Large intestine (tissue), 3 donors: ENCODE measurements around the gene TAGLN2. TPM values are rescaled to one million over a fixed set of nuclear protein-coding genes. Genes with fewer than 3 reads are reported as not detected.
"Not testable (repeated sequence)": the region's sequence is repeated elsewhere in the genome, so short reads cannot be mapped to it uniquely, and the experiment has no call there.

Source experiments
- DNase-seq, 2 donors: peaks; one replicate each; pipeline versions ENCODE4 v3.0.0 to v3.0.0-alpha.2; 2013
- H3K27ac ChIP-seq: one replicate; pipeline ENCODE4 v1.5.1; 2013; ENCODE audit warnings: low read length
- H3K27me3 ChIP-seq: 2 replicates; pipeline ENCODE4 v1.6.1; 2013; ENCODE audit warnings: low read length; ENCODE audit not compliant: control insufficient read depth, insufficient read depth
- H3K36me3 ChIP-seq: 2 replicates; pipeline ENCODE4 v1.6.1; 2013; ENCODE audit warnings: low read length; ENCODE audit not compliant: control insufficient read depth, insufficient read depth
- H3K4me1 ChIP-seq: one replicate; pipeline ENCODE4 v1.6.1; 2013; ENCODE audit warnings: low read length; ENCODE audit not compliant: control insufficient read depth, insufficient read depth
- H3K4me3 ChIP-seq: one replicate; pipeline ENCODE4 v1.5.1; 2013; ENCODE audit warnings: low read length
- H3K9me3 ChIP-seq: one replicate; pipeline ENCODE4 v1.6.1; 2013; ENCODE audit warnings: mild to moderate bottlenecking, low read depth, low read length, moderate library complexity; ENCODE audit not compliant: control insufficient read depth
- WGBS: methylation state at CpG from one replicate; pipeline ENCODE4 v1.1.5; 2013; ENCODE audit warnings: low lambda C conversion rate; ENCODE audit not compliant: insufficient coverage; 5-methylcytosine and 5-hydroxymethylcytosine counted together
- polyA plus RNA-seq: library from polyadenylated mRNA; unstranded; fragments of 120-200 nt; gene quantifications from one replicate; pipeline ENCODE4 v1.2.1, GENCODE V29; 2013

Gene TAGLN2
- polyA plus RNA-seq, 1 donor = 271 TPM

- not testable (repeated sequence) for H3K4me3 ChIP-seq
Measured at GRCh38 chr1:159899634-159900033, 25.7 kb downstream of the TAGLN2 start.

DNA sequence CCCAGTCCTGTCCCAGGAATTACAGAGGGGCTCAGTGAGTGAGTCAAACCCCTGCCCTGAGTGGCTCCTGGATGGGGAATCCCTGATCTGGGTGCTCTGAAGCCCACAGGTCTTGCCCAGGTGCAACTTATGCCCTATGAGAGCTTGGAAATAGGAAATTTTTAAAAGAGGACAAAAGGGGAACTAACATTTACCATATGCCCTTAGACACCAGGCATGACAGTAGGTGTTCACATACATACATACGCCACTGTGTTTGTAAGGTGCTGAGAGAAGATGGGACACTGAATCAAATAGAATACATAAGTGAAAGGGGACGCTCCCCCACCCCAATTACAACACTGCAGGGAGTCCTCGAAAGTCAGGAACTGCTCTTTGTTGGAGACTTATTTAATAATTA is 26.8 kb downstream of the TAGLN2 start:
- H3K27ac ChIP-seq = no peak overlapping the region
- H3K4me3 ChIP-seq = no peak overlapping the region
- peaks cover 24% of the 10 kb centered on the region for H3K4me1 ChIP-seq
- no peaks in the 10 kb centered on the region for H3K27me3 ChIP-seq
- no peaks in the 10 kb centered on the region for H3K9me3 ChIP-seq
- H3K36me3 ChIP-seq = no peaks in the 10 kb centered on the region
- WGBS = 83% methylated on average over 1 of the region's 3 CpGs
- DNase-seq = no peak

More at GRCh38 chr1:159899634-159900033, 25.7 kb downstream of the TAGLN2 start:
- peaks cover 24% of the 10 kb centered on the region for H3K4me1 ChIP-seq
- not testable (repeated sequence) for H3K27me3 ChIP-seq, DNase-seq, H3K36me3 ChIP-seq, H3K9me3 ChIP-seq, H3K27ac ChIP-seq
- WGBS = 50% methylated on average over 2 of the region's 15 CpGs

GRCh38 chr1:159897962-159898361 is 27.3 kb downstream of the TAGLN2 start:
- Histone ChIP-seq H3K27me3 (no peaks in the 10 kb centered on the region), H3K27ac (no peak overlapping the region), H3K4me3 (no peak overlapping the region), H3K36me3 (no peaks in the 10 kb centered on the region), H3K4me1 (peaks cover 24% of the 10 kb centered on the region), H3K9me3 (no peaks in the 10 kb centered on the region)
- no peak for DNase-seq
- no CpG with 5 or more reads among the region's 3 CpGs for WGBS

DNA sequence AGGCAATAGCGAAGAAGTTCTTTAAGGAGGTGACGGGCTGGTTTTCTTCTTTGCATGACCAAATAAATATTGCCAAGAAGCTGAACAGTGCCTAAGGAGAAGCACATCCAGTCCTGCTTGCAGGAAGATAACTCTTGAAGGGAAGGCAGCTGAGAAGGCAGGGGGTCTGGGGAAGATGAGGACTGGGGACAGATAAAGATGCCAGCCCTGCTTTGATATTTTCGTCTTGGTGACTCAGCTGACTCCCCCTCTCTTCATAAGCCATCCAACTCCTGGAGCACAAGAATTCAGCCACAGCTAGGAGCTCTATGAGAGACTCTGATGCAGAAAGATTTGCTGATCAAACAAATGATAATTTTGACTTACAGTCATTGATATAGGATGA is 28.8 kb downstream of the TAGLN2 start:
- no peaks in the 10 kb centered on the region for H3K9me3 ChIP-seq
- no peak overlapping the region for H3K4me3 ChIP-seq
- H3K36me3 ChIP-seq = no peaks in the 10 kb centered on the region
- no peak overlapping the region for H3K27ac ChIP-seq
- peaks cover 24% of the 10 kb centered on the region for H3K4me1 ChIP-seq
- no peaks in the 10 kb centered on the region for H3K27me3 ChIP-seq
- no peak for DNase-seq
- WGBS = 40% methylated on average over 1 of the region's 3 CpGs

DNA sequence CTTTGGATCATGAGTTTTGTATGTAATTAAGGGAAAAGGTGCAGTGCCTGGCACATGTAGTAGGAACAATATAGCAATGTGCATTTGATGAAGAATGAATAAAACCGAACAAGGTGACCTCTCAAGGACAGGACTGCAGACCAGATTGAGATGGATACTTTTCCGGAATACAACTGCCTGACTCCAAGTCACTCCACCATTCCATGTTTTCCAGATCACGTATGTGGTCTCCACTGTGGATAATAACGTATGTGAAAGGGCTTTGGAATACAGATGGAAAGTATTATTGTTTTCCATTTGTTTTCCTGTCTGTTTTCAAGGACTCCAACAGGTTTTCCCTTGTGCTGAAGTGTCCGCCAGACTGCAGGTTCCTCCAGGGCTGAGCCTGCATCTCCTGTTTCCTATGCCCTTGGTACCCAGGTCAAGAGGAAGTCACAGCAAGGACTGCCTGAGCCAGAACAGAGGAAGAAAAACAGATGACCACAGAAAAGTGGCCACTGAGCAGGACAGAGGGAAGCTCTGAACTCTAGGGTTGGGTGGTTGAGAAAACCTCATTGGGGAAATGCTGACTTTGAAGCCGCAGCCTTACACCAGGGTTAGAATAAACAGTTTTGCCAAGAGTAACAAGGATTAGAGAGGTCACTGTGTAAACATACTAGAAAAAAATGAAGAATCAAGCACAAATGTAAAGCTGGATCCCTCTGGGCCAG is 29.3 kb downstream of the TAGLN2 start:
- peaks cover 21% of the 10 kb centered on the region for H3K4me1 ChIP-seq
- 100% methylated on average over 1 of the region's 6 CpGs for WGBS
- H3K36me3 ChIP-seq = no peaks in the 10 kb centered on the region
- no peaks in the 10 kb centered on the region for H3K27me3 ChIP-seq
- H3K9me3 ChIP-seq = no peaks in the 10 kb centered on the region
- DNase-seq = peak in 1 of 2 donors; percentile 26
- H3K4me3 ChIP-seq = no peak overlapping the region
- H3K27ac ChIP-seq = no peak overlapping the region

DNA sequence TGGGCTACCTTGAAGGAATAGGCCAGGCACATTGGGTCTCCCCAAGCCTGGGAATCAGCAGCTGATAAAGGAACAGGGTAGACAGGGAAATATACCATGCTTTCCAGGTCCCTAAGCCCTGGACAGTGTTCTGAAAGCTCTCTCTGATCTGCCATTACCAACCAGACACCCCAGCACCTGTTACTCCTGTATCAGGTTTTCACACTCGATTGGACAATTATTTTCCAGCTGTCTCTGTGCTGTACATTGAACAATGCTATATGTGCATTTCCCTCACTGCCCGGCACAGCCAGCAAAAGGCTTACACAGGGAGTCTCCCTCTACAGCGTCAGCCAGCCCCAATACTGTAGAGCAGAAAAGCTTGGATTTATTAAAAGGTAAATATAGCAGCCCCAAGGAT is 30.0 kb downstream of the TAGLN2 start:
- H3K27me3 ChIP-seq = no peaks in the 10 kb centered on the region
- no peak for DNase-seq
- H3K4me1 ChIP-seq = peaks cover 14% of the 10 kb centered on the region
- no peaks in the 10 kb centered on the region for H3K36me3 ChIP-seq
- WGBS = no CpG with 5 or more reads among the region's 3 CpGs
- no peak overlapping the region for H3K27ac ChIP-seq
- H3K4me3 ChIP-seq = no peak overlapping the region
- no peaks in the 10 kb centered on the region for H3K9me3 ChIP-seq

GRCh38 chr1:159892944-159893343 is 32.4 kb downstream of the TAGLN2 start:
- Histone ChIP-seq H3K4me3 (no peak overlapping the region), H3K27me3 (no peaks in the 10 kb centered on the region), H3K4me1 (no peaks in the 10 kb centered on the region), H3K27ac (no peak overlapping the region), H3K9me3 (no peaks in the 10 kb centered on the region), H3K36me3 (no peaks in the 10 kb centered on the region)
- WGBS = no CpG with 5 or more reads among the region's 5 CpGs
- DNase-seq = no peak

DNA sequence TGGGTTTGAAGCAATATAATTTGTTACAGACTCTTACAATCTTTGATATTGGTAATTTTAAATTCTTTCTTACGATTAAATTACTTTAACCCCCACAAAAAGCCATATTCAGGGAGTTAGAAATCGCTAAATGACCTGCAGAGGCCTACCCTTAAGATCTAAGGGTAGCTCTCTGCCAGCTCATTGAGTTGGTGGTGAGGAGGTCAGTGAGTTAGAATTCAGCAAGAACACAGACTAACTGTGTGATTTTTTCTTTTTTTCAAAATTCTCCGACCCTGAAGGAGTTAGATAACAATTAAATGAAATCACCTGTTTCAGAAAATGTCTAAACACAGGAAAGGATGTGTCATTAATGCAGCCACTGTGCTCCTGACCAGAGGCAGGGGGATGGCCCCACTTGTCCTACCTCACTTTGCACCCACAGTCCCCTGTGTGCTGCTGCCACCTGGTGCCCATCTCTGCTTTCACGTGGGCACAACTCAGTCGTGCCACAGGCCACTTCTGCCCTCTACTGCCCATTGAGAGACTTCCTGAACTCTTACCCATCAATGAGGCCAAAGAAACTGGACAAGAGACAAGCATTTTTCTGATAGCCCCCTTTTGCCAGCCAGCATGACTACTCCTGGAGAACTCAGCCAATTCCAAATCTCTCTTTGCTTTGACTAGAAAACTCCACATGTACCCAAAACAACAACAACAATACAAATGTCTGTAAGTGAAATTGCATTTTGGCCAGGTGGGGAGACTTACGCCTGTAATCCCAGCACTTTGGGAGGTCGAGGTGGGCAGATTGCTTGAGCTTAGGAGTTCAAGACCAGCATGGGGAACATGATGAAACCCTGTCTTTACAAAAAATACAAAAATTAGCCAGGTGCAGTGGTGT is 33.8 kb downstream of the TAGLN2 start:
- H3K36me3 ChIP-seq = no peaks in the 10 kb centered on the region
- H3K4me1 ChIP-seq = no peaks in the 10 kb centered on the region
- 100% methylated on average over 1 of the region's 7 CpGs for WGBS
- no peak overlapping the region for H3K4me3 ChIP-seq
- H3K27me3 ChIP-seq = no peaks in the 10 kb centered on the region
- H3K27ac ChIP-seq = no peak overlapping the region
- DNase-seq = peak; percentile 73 to 75
- no peaks in the 10 kb centered on the region for H3K9me3 ChIP-seq

DNA sequence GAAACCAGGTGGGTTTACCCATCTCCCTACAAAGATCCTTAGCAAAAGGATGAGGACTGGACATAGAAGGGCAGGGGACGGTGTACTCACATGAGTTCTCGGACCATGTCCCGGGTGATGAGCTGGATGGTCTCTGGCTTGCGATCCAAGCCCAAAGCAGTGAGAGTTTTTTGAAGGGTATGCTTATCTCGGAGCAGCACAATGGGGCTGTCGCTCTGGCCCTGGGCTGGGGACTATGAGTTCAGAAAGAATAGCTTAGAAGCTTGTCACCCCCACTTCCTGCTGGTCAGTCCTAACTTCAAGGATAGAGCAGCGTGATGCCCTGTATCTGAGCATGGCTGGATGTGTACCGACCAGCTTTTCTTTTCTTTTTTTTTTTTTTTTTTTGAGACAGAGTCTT is 34.9 kb downstream of the TAGLN2 start:
- Histone ChIP-seq H3K36me3 (no peaks in the 10 kb centered on the region), H3K4me3 (no peak overlapping the region), H3K27me3 (no peaks in the 10 kb centered on the region), H3K9me3 (no peaks in the 10 kb centered on the region), H3K27ac (no peak overlapping the region), H3K4me1 (no peaks in the 10 kb centered on the region)
- WGBS = no CpG with 5 or more reads among the region's 8 CpGs
- DNase-seq = no peak

- H3K9me3 ChIP-seq = no peaks in the 10 kb centered on the region
- H3K4me1 ChIP-seq = no peaks in the 10 kb centered on the region
- no peaks in the 10 kb centered on the region for H3K27me3 ChIP-seq
- H3K27ac ChIP-seq = no peak overlapping the region
- H3K4me3 ChIP-seq = no peak overlapping the region
- DNase-seq = peak in 1 of 2 donors; percentile 44
- no peaks in the 10 kb centered on the region for H3K36me3 ChIP-seq
- no CpG with 5 or more reads among the region's 2 CpGs for WGBS
Measured at GRCh38 chr1:159889821-159890252, 35.5 kb downstream of the TAGLN2 start.
